WTC11 (cell line): ENCODE data around the gene PITPNC1.

Source experiments
- ARID4B ChIP-seq: sonication (generic); formaldehyde crosslinking; IDR thresholded peaks from 2 replicates; pipeline ENCODE4 v1.8.0; 2023; ENCODE audit warnings: missing genetic modification reagents, mild to moderate bottlenecking, borderline replicate concordance
- ATF2 ChIP-seq: sonication (generic); formaldehyde crosslinking; IDR thresholded peaks from 2 replicates; pipeline ENCODE4 v1.8.1; 2022; ENCODE audit warnings: low read depth, missing genetic modification reagents, borderline replicate concordance
- CTCF ChIP-seq: fragments of 200-600 bp; IDR thresholded peaks from 2 replicates; pipeline ENCODE4 v1.8.0; 2022; ENCODE audit warnings: antibody characterized with exemption
- JUN ChIP-seq: sonication (generic); formaldehyde crosslinking; IDR thresholded peaks from 2 replicates; pipeline ENCODE4 v1.8.0; 2023; ENCODE audit warnings: mild to moderate bottlenecking, missing genetic modification reagents
- MLX ChIP-seq: sonication (generic); formaldehyde crosslinking; IDR thresholded peaks from 2 replicates; pipeline ENCODE4 v1.8.1; 2023; ENCODE audit warnings: mild to moderate bottlenecking, missing genetic modification reagents, moderate library complexity
- SP1 ChIP-seq: sonication (generic); formaldehyde crosslinking; conservative IDR thresholded peaks from 2 replicates; pipeline ENCODE4 v1.8.1; 2022; ENCODE audit warnings: missing genetic modification reagents
- ZBTB43 ChIP-seq: sonication (generic); formaldehyde crosslinking; IDR thresholded peaks from 2 replicates; pipeline ENCODE4 v1.8.1; 2023; ENCODE audit warnings: mild to moderate bottlenecking, missing genetic modification reagents
- ZNF396 ChIP-seq: fragments of 250-450 bp; sonication (Bioruptor Pico); IDR thresholded peaks from 2 replicates; pipeline ENCODE4 v1.8.0; 2021; ENCODE audit warnings: mild to moderate bottlenecking, moderate library complexity, borderline replicate concordance

- TF ChIP-seq CTCF (no peak), ATF2 (no peak), ZNF396 (CRISPR knock-in tag) (no peak), MLX (CRISPR knock-in tag) (no peak), JUN (CRISPR knock-in tag) (no peak), ZBTB43 (CRISPR knock-in tag) (no peak), SP1 (CRISPR knock-in tag) (no peak), ARID4B (CRISPR knock-in tag) (no peak)
These were observed 193.7 kb downstream of the PITPNC1 start for GRCh38 chr17:67570797-67571196.
